Keratinocyte (primary cell): ENCODE data around the gene R3HDM4. TPM values are rescaled to one million over a fixed set of nuclear protein-coding genes. Genes with fewer than 3 reads are reported as not detected.

Experiments
- DNase-seq: peaks from one replicate; pipeline ENCODE4 v3.0.0-alpha.2; 2011; ENCODE audit warnings: low read depth, missing footprints, low spot score
- FAIRE-seq: peaks from 2 replicates; lab custom pipeline; 2011; peaks lifted over from hg19 to GRCh38; lab: Jason Lieb, UNC
- H2AFZ ChIP-seq: 2 replicates; pipeline ENCODE4 v1.6.0; 2012; ENCODE audit warnings: low read length, control low read depth, inconsistent platforms; ENCODE audit not compliant: control insufficient read depth
- H3K27ac ChIP-seq: 2 replicates; pipeline ENCODE4 v1.5.1; 2011; ENCODE audit warnings: low read length; ENCODE audit not compliant: control insufficient read depth, insufficient read depth
- H3K27me3 ChIP-seq: 3 replicates; pipeline ENCODE4 v1.6.0; 2011; ENCODE audit warnings: low read length; ENCODE audit not compliant: control insufficient read depth, insufficient read depth; ENCODE audit errors: extremely low read depth
- H3K36me3 ChIP-seq, 2 experiments: 2 replicates in 1 of 2; 3 replicates in 1 of 2; pipeline ENCODE4 v1.5.1; 2011; ENCODE audit warnings: low read length in 2 of 2, mild to moderate bottlenecking in 1 of 2; ENCODE audit not compliant: control insufficient read depth in 2 of 2, insufficient read depth in 2 of 2; ENCODE audit errors: extremely low read depth in 1 of 2
- H3K4me1 ChIP-seq: 3 replicates; pipeline ENCODE4 v1.5.1; 2011; ENCODE audit warnings: low read length; ENCODE audit not compliant: control insufficient read depth, insufficient read depth; ENCODE audit errors: extremely low read depth
- H3K4me2 ChIP-seq: 3 replicates; pipeline ENCODE4 v1.6.0; 2011; ENCODE audit warnings: low read depth, low read length; ENCODE audit not compliant: control insufficient read depth, insufficient read depth; ENCODE audit errors: extremely low read depth
- H3K4me3 ChIP-seq, 3 experiments: fragments of 200-600 bp in 1 of 3; sonication (generic) in 1 of 3; 2 replicates in 2 of 3; 3 replicates in 1 of 3; pipeline ENCODE4 v1.5.1; 2011 to 2016; ENCODE audit warnings: low read length in 3 of 3, mild to moderate bottlenecking in 3 of 3, control low read depth in 2 of 3, inconsistent platforms in 1 of 3, low read depth in 1 of 3, mixed read lengths in 1 of 3, mixed run types in 1 of 3, moderate library complexity in 1 of 3; ENCODE audit not compliant: control insufficient read depth in 2 of 3, insufficient read depth in 2 of 3; ENCODE audit errors: extremely low read depth in 1 of 3
- H3K79me2 ChIP-seq: 2 replicates; pipeline ENCODE4 v1.6.0; 2012; ENCODE audit warnings: low read length; ENCODE audit not compliant: control insufficient read depth, insufficient read depth
- H3K9ac ChIP-seq: 3 replicates; pipeline ENCODE4 v1.6.0; 2011; ENCODE audit warnings: low read length; ENCODE audit not compliant: control insufficient read depth, insufficient read depth; ENCODE audit errors: extremely low read depth
- H3K9me1 ChIP-seq: 3 replicates; pipeline ENCODE4 v1.6.0; 2011; ENCODE audit warnings: low read length; ENCODE audit not compliant: control insufficient read depth, insufficient read depth; ENCODE audit errors: extremely low read depth
- H3K9me3 ChIP-seq: 2 replicates; pipeline ENCODE4 v1.5.1; 2012; ENCODE audit warnings: low read depth, low read length; ENCODE audit not compliant: control insufficient read depth
- H4K20me1 ChIP-seq: 3 replicates; pipeline ENCODE4 v1.6.0; 2011; ENCODE audit warnings: low read length; ENCODE audit not compliant: control insufficient read depth, insufficient read depth; ENCODE audit errors: extremely low read depth
- CTCF ChIP-seq, 3 experiments: IDR thresholded peaks in 1 of 3; conservative IDR thresholded peaks in 1 of 3; optimal IDR thresholded peaks in 1 of 3; 2 replicates in 2 of 3; 3 replicates in 1 of 3; pipeline versions ENCODE3 to v1.5.1; 2011; ENCODE audit warnings: low read length in 3 of 3, mild to moderate bottlenecking in 3 of 3, moderate library complexity in 2 of 3, control low read depth in 1 of 3, inconsistent platforms in 1 of 3; ENCODE audit not compliant: insufficient read depth in 2 of 3; ENCODE audit errors: extremely low read depth in 1 of 3
- EZH2 ChIP-seq: IDR thresholded peaks from one replicate; pipeline ENCODE4 v1.6.1; 2012; ENCODE audit warnings: inconsistent platforms, mild to moderate bottlenecking, low read length, moderate library complexity
- dilution Hi-C: fragments of 300-500 bp; cut with MboI; formaldehyde crosslinking; loops from one replicate; pipeline ENCODE4 v1.7.0; 2020; ENCODE audit warnings: low sequenced_read_pairs; ENCODE audit not compliant: extremely low pct_ligation_motif_present
- polyA plus RNA-seq, 5 experiments: library from polyadenylated mRNA; depleted of rRNA in 3 of 5; stranded (reverse) in 3 of 5; stranded (forward) in 1 of 5; unstranded in 1 of 5; fragments of >200 nt; gene quantifications; 1 replicate in 1 of 5; 2 replicates in 3 of 5; 3 replicates in 1 of 5; pipeline versions ENCODE4 v1.2.1 to v1.2.3, GENCODE V29; 2011 to 2012; ENCODE audit warnings: missing spikeins in 2 of 5, low read depth in 1 of 5, low replicate concordance in 1 of 5

The R3HDM4 gene
- polyA plus RNA-seq, 1 donor (not counting 4 experiments of a cell fraction or from before 2014, with no cell fraction given) = 33.5 TPM

GRCh38 chr19:928471-929202 lies 15.6 kb upstream of the R3HDM4 start:
- DNase-seq (no peak), FAIRE-seq (no peak)
- Histone ChIP-seq H3K4me2 (no peak overlapping the region), H3K4me3 (no peak overlapping the region), H3K9me3 (no peaks in the 10 kb centered on the region), H3K79me2 (no peaks in the 10 kb centered on the region), H4K20me1 (no peaks in the 10 kb centered on the region), H3K27me3 (no peaks in the 10 kb centered on the region), H3K9me1 (no peaks in the 10 kb centered on the region), H3K27ac (no peak overlapping the region), H3K36me3 (peaks cover 0 to 4% of the 10 kb centered on the region in 2 experiments), H2AFZ (no peak overlapping the region), H3K9ac (no peak overlapping the region), H3K4me1 (peaks cover 5% of the 10 kb centered on the region)
- TF ChIP-seq CTCF (optimal IDR thresholded peaks at IDR 0.05 in 1 of 3, IDR thresholded peaks at IDR 0.05 in 1 of 3, conservative IDR thresholded peaks at IDR 0.05 in 1 of 3; ENCODE audit: extremely low read depth in 1 of 3, insufficient read depth in 2 of 3, low read length in 3 of 3) (no peak), EZH2 (no peak)
- dilution Hi-C loops = no loop called here

GRCh38 chr19:927780-928401 lies 14.9 kb upstream of the R3HDM4 start:
- Histone ChIP-seq H3K9me1 (no peaks in the 10 kb centered on the region), H3K9ac (no peak overlapping the region), H3K27ac (no peak overlapping the region), H3K36me3 (peaks cover 0 to 4% of the 10 kb centered on the region in 2 experiments), H3K4me1 (peaks cover 5% of the 10 kb centered on the region), H4K20me1 (no peaks in the 10 kb centered on the region), H2AFZ (no peak overlapping the region), H3K27me3 (no peaks in the 10 kb centered on the region), H3K4me2 (no peak overlapping the region), H3K79me2 (no peaks in the 10 kb centered on the region), H3K9me3 (no peaks in the 10 kb centered on the region), H3K4me3 (no peak overlapping the region)
- no peak for FAIRE-seq
- dilution Hi-C loops = no loop called here
- TF ChIP-seq CTCF (optimal IDR thresholded peaks at IDR 0.05 in 1 of 3, IDR thresholded peaks at IDR 0.05 in 1 of 3, conservative IDR thresholded peaks at IDR 0.05 in 1 of 3; ENCODE audit: extremely low read depth in 1 of 3, insufficient read depth in 2 of 3, low read length in 3 of 3) = no peak
- TF ChIP-seq EZH2 = no peak
- no peak for DNase-seq
